Upper lobe of left lung (tissue), 6 donors: ENCODE data around the gene SMAD2. TPM values are rescaled to one million over a fixed set of nuclear protein-coding genes. Genes with fewer than 3 reads are reported as not detected.

ENCODE experiments used
- ATAC-seq, 2 donors: fragments of 200-7000 bp; cut with Tn5 transposase; one replicate each; pipeline ENCODE4 v1.9.1; 2022; ENCODE audit warnings: mild to moderate bottlenecking in 2 of 2, moderate library complexity in 2 of 2; ENCODE audit not compliant: low FRiP score in 2 of 2
- DNase-seq, 2 donors: peaks; one replicate each; pipeline ENCODE4 v3.0.0-alpha.2; 2019 to 2020
- H3K27ac ChIP-seq, 4 donors: fragments of 200-600 bp; sonication (generic); one replicate each; pipeline ENCODE4 v1.5.1; 2016 to 2019
- H3K27me3 ChIP-seq, 4 donors: fragments of 200-600 bp; sonication (generic); one replicate each; pipeline ENCODE4 v1.5.1; 2017 to 2019
- H3K36me3 ChIP-seq, 4 donors: fragments of 200-600 bp; sonication (generic); one replicate each; pipeline ENCODE4 v1.5.1; 2016 to 2019
- H3K4me1 ChIP-seq, 4 donors: fragments of 200-600 bp; sonication (generic); one replicate each; pipeline ENCODE4 v1.5.1; 2018 to 2019
- H3K4me3 ChIP-seq, 4 donors: fragments of 200-600 bp; sonication (generic); one replicate each; pipeline ENCODE4 v1.5.1; 2017 to 2019; ENCODE audit warnings: mild to moderate bottlenecking in 2 of 4, moderate library complexity in 1 of 4
- H3K9me3 ChIP-seq, 4 donors: fragments of 200-600 bp; sonication (generic); one replicate each; pipeline ENCODE4 v1.5.1; 2018 to 2019
- EP300 ChIP-seq, 4 donors: sonication (generic); formaldehyde crosslinking; IDR thresholded peaks; one replicate each; pipeline ENCODE4 v1.5.1; 2017; ENCODE audit warnings: antibody characterized with exemption in 4 of 4, control low read depth in 2 of 4
- POLR2A ChIP-seq, 4 donors: fragments of 450-650 bp; IDR thresholded peaks; one replicate each; pipeline ENCODE4 v1.5.1; 2016 to 2017; ENCODE audit warnings: antibody characterized with exemption in 4 of 4, mild to moderate bottlenecking in 2 of 4
- POLR2AphosphoS5 ChIP-seq, 2 donors: sonication (generic); formaldehyde crosslinking; IDR thresholded peaks; one replicate each; pipeline ENCODE4 v1.5.1; 2017; ENCODE audit warnings: antibody characterized with exemption in 2 of 2
- WGBS, 2 donors: methylation state at CpG; one replicate each; pipeline ENCODE4 v1.1.5; 2017 to 2018; 5-methylcytosine and 5-hydroxymethylcytosine counted together
- total RNA-seq, 6 donors: library from RNA; depleted of rRNA in 4 of 6; stranded (reverse); fragments of >200 nt in 4 of 6; gene quantifications; one replicate each; pipeline versions ENCODE4 v1.1.0 to v1.2.1, GENCODE V29; 2016 to 2021
- TF ChIP-seq, protein P1 (sequence below), 6 experiments: fragments of 450-650 bp in 4 of 6; fragments of 200-600 bp in 2 of 6; sonication (generic) in 2 of 6; IDR thresholded peaks; one replicate each; pipeline ENCODE4 v1.5.1; 2016 to 2019; ENCODE audit warnings: antibody characterized with exemption in 6 of 6
- donor health status: DM: no; HTN: no; CAD: no; lungs with moderate emphysema.
- donor health status: DM: no; HTN: yes; CAD: no; lungs with severe emphysema.

Gene SMAD2
- total RNA-seq, result 100 to 1,000 TPM in 3 of 6 donors, 10 to 100 TPM in 3; 52.1 to 151 (median 97.8) TPM

DNA sequence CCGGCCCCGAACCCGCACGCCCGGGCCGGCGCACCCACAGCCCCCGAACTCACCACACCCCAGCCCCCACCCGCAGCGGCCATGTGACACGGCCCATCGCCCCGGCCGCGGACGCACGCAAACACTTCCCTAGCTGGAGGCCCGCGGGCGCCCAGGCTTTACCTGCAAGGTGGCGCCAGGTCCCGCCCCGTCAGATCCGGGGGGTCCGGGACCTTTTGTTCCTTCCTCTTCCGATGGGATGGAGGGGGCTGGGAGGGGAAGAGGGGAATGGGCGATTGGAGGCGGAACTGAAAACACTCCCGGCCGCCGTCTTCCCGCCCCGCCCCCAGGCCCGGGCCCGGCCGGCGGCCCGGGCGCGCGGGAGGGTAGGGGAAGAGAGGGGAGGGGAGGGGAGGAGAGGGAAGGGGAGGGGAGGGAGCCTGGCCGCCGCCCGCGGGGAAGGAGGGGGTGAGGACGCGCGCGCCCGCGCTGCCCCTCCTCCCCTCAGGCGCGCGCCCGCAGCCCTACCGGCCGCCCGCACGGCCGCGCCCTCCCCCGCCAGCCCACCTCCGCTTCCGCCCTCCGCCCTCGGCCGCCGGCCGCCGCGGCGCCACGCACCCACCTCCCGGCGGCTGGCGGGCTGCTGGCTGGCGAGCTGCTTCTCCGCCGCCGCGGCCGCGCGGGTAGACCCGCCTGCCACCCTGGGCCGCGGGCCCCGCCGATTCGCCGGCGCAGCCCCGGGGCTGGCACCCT is at the start of gene SMAD2:
Gene SMAD2, minus strand, starts transcription at position 461 of the 732 bp plus-strand sequence. CDS start 33,903 bp downstream, outside the sequence.
- H3K36me3 ChIP-seq, result no peaks in the 10 kb centered on the region
- WGBS, 2 donors, result 1 to 3% methylated on average over 19 to 24 of the region's 93 CpGs
- H3K27me3 ChIP-seq, result no peaks in the 10 kb centered on the region
- H3K4me3 ChIP-seq, result peak within 1 kb of the TSS; percentile 55 to 94 (median 87)
- no peaks in the 10 kb centered on the region for H3K9me3 ChIP-seq
- H3K27ac ChIP-seq, result peak within 1 kb of the TSS; percentile 96 to 99 (median 98)
- ATAC-seq (peak; percentile 82 to 84), DNase-seq (peak; percentile 91 to 98)
- peak in 1 of 4 donors; percentile 60 for TF ChIP-seq POLR2A (IDR thresholded peaks at IDR 0.05)
- TF ChIP-seq, protein P1, sequence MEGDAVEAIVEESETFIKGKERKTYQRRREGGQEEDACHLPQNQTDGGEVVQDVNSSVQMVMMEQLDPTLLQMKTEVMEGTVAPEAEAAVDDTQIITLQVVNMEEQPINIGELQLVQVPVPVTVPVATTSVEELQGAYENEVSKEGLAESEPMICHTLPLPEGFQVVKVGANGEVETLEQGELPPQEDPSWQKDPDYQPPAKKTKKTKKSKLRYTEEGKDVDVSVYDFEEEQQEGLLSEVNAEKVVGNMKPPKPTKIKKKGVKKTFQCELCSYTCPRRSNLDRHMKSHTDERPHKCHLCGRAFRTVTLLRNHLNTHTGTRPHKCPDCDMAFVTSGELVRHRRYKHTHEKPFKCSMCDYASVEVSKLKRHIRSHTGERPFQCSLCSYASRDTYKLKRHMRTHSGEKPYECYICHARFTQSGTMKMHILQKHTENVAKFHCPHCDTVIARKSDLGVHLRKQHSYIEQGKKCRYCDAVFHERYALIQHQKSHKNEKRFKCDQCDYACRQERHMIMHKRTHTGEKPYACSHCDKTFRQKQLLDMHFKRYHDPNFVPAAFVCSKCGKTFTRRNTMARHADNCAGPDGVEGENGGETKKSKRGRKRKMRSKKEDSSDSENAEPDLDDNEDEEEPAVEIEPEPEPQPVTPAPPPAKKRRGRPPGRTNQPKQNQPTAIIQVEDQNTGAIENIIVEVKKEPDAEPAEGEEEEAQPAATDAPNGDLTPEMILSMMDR (IDR thresholded peaks at IDR 0.05), result peak in 3 of 6 experiments; percentile 18 to 38 (median 21)
- no peak for TF ChIP-seq EP300 (IDR thresholded peaks at IDR 0.05)
- TF ChIP-seq POLR2AphosphoS5 (IDR thresholded peaks at IDR 0.05), result peak; percentile 53 to 71
- H3K4me1 ChIP-seq, result peaks cover 23 to 58% (median 36%) of the 10 kb centered on the region in 4 donors

DNA sequence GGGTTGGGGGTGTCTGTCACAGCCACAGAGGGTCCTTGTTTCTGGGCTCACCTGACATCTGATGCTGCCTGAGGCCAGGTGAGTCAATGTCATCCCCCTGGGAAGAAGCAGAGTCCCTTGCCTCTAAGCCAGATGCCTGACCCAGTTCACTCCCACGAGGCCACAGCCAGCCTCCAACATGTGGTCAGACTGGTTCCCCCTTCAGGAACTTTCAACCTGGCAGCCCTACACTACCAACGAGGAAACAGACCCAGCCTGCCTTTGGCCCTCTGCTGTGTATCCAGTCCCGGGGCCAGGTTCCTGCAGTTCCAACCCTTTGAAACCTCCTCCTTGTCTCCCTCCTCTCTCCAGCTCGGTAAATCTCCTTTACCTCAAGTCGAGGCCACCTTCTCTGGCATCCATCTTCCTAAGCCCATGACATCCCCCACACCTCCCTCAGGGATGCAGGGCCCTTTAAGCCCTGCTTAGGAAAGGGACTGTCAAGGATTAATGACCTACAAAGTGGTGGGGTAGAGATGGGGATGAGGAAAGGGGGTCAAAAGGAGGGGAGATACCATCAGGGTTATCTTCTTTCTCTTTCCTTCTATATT is 49.2 kb upstream of the SMAD2 start:
- TF ChIP-seq, protein P1 (IDR thresholded peaks at IDR 0.05), result no peak
- no peak for TF ChIP-seq POLR2A (IDR thresholded peaks at IDR 0.05)
- no peak for TF ChIP-seq POLR2AphosphoS5 (IDR thresholded peaks at IDR 0.05)
- TF ChIP-seq EP300 (IDR thresholded peaks at IDR 0.05), result no peak
- peak in 1 of 2 donors; percentile 31 for ATAC-seq
- Histone ChIP-seq H3K9me3 (no peaks in the 10 kb centered on the region), H3K27me3 (no peaks in the 10 kb centered on the region), H3K36me3 (no peaks in the 10 kb centered on the region), H3K4me3 (no peak overlapping the region), H3K4me1 (no peaks in the 10 kb centered on the region), H3K27ac (no peak overlapping the region)
- 42 to 52% methylated on average over 5 of the region's 5 CpGs for WGBS, 2 donors
- no peak for DNase-seq

DNA sequence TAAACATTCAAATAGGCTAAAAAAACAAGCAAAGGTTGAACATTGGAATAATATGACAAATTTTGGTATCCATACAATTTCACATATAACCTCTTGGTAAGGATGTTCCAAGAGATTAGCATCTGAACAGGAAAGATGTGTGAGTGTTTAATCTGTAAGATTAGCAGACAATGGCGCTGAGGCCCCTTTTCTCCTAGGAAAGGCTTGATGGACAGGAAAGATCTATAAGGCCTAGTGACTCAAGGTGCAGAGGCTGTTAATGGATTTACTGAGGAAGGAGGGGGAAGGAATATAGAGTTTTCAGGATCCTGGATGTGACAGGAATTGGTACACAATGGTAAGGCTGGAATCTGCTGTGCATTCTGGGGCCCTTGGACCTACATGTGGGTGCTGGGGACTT is 48.1 kb upstream of the SMAD2 start:
- H3K4me3 ChIP-seq, result no peak overlapping the region
- TF ChIP-seq POLR2AphosphoS5 (IDR thresholded peaks at IDR 0.05) (no peak), POLR2A (IDR thresholded peaks at IDR 0.05) (no peak), EP300 (IDR thresholded peaks at IDR 0.05) (no peak)
- TF ChIP-seq, protein P1 (IDR thresholded peaks at IDR 0.05), result no peak
- no peaks in the 10 kb centered on the region for H3K27me3 ChIP-seq
- ATAC-seq, result no peak
- H3K36me3 ChIP-seq, result no peaks in the 10 kb centered on the region
- no peak overlapping the region for H3K27ac ChIP-seq
- H3K9me3 ChIP-seq, result no peaks in the 10 kb centered on the region
- DNase-seq, result no peak
- 68 to 71% methylated on average over 1 of the region's 1 CpG for WGBS, 2 donors
- H3K4me1 ChIP-seq, result no peaks in the 10 kb centered on the region

DNA sequence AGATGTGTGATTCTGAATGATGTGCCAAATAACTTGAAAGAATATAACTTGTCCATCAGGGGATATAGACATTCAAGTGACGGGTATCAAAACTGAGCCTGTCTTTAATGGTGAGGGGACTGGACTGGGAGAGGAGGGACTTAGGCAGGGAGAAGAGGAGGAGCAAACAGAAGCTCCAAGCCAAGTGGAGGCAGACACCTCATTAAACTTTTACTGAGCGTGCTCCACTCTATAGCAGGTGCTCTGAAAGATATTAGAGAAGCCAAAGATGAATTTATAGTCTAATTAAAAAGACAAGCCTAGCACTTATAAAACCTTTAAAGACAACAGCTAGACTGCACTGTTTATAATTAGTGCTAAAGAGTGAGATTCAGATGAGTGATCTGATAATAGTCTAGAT is 47.7 kb upstream of the SMAD2 start:
- TF ChIP-seq POLR2AphosphoS5 (IDR thresholded peaks at IDR 0.05) (no peak), POLR2A (IDR thresholded peaks at IDR 0.05) (no peak), EP300 (IDR thresholded peaks at IDR 0.05) (no peak)
- TF ChIP-seq, protein P1 (IDR thresholded peaks at IDR 0.05), result no peak
- DNase-seq (no peak), ATAC-seq (no peak)
- H3K27ac ChIP-seq, result no peak overlapping the region
- WGBS, 2 donors, result 90 to 97% methylated on average over 2 of the region's 2 CpGs
- no peaks in the 10 kb centered on the region for H3K27me3 ChIP-seq
- H3K36me3 ChIP-seq, result no peaks in the 10 kb centered on the region
- H3K4me3 ChIP-seq, result no peak overlapping the region
- H3K9me3 ChIP-seq, result no peaks in the 10 kb centered on the region
- no peaks in the 10 kb centered on the region for H3K4me1 ChIP-seq
